ENCODE data around the gene ALPG. TPM values are rescaled to one million over a fixed set of nuclear protein-coding genes. Genes with fewer than 3 reads are reported as not detected.
A peak's percentile ranks its signal among the peaks of the same experiment; 100 is the strongest.

ALPG gene
- total RNA-seq, 5 donors from 2014 or later (not counting 1 experiment from before 2014, with no cell fraction given), result 0.15 TPM; not detected in 4

GRCh38 chr2:232418466-232419244 is 12.0 kb downstream of the ALPG start:
- Histone ChIP-seq H3K9me3 (no peaks in the 10 kb centered on the region), H3K4me1 (ENCODE audit: control insufficient read depth in 1 of 2, extremely low read depth in 1 of 2, insufficient read depth in 2 of 2, low read length in 2 of 2) (peaks cover 4 to 25% of the 10 kb centered on the region in 2 experiments), H3K27me3 (replicated peaks in 1 of 2; ENCODE audit: control insufficient read depth in 2 of 2, extremely low read depth in 1 of 2, insufficient read depth in 2 of 2, low read length in 1 of 2) (peaks cover 4 to 80% of the 10 kb centered on the region in 2 experiments), H3K27ac (ENCODE audit: low read length) (no peak overlapping the region), H3K4me3 (ENCODE audit: control insufficient read depth in 1 of 2, extremely low read depth in 1 of 2, low read length in 1 of 2) (no peak overlapping the region), H3K36me3 (ENCODE audit: control insufficient read depth in 2 of 2, extremely low read depth in 1 of 2, insufficient read depth in 1 of 2, low read length in 1 of 2) (no peaks in the 10 kb centered on the region)
- Mint-ChIP-seq H3K27ac (no peak overlapping the region), H3K27me3 (peaks cover 25 to 62% of the 10 kb centered on the region in 2 donors), H3K4me3 (peak overlapping the region; percentile 42 to 72 (median 50)), H3K9me3 (peaks cover 0 to 4% (median 0%) of the 10 kb centered on the region in 3 donors), H3K36me3 (no peaks in the 10 kb centered on the region), H3K4me1 (peaks cover 4 to 20% (median 13%) of the 10 kb centered on the region in 3 donors)
- ChIA-PET POLR2A (no interaction called here), CTCF (interaction anchor here in 1 of 2 donors (0.7 kb wide), 1 partner anchor 8 kb away, joined by 3 read pairs; no protein-coding TSS in a partner anchor)
- DNase-seq (peak in 1 of 35 experiments; percentile 12), ATAC-seq (replicated peaks in 1 of 4) (no peak)
- WGBS (ENCODE audit: insufficient coverage), result 4% methylated on average over 49 of the region's 49 CpGs

DNA sequence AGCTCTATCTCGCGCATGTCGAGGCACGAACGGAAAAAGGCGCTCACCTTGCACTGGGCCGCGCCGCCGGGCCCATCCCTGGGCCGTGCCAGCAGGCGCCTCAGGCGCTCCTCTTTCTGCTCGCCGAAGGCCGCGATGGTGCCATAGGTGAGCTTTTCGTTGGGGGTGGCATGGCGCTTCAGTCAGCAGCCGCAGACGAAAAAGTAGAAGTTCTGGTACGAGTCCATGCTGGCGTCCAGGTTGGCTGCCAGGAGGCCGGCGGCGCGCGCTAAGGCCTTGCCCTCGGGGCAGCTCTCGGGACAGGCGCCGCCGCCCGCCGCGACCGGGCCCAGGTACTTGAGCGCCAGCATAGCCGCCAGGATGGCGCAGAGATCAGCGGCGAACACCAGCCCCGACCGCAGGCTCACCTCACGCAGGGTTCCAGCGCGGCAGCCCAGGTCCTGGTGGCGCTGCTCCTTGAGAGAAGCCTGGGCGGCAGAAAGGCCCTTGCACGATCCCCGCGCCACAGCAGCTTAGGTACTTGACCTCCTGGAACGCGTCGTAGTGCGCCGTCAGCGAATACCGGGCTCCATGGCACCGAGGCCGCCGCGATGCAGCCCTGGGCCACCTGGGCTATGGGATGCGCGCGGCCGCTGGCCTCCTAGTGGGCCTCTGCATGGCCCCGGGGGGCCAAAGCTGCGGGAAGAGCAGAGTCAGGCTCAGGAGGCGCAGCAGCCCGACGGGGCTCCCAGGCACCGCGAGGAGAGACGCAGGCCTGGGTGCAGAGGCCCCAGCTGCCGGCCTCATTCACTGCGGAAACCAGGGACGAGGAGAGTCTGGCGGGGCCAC is 12.8 kb downstream of the ALPG start:
- Histone ChIP-seq H3K27me3 (replicated peaks in 1 of 2; ENCODE audit: control insufficient read depth in 2 of 2, extremely low read depth in 1 of 2, insufficient read depth in 2 of 2, low read length in 1 of 2) (peaks cover 4 to 76% of the 10 kb centered on the region in 2 experiments), H3K4me1 (ENCODE audit: control insufficient read depth in 1 of 2, extremely low read depth in 1 of 2, insufficient read depth in 2 of 2, low read length in 2 of 2) (peaks cover 4 to 25% of the 10 kb centered on the region in 2 experiments), H3K9me3 (no peaks in the 10 kb centered on the region), H3K36me3 (ENCODE audit: control insufficient read depth in 2 of 2, extremely low read depth in 1 of 2, insufficient read depth in 1 of 2, low read length in 1 of 2) (no peaks in the 10 kb centered on the region), H3K4me3 (ENCODE audit: control insufficient read depth in 1 of 2, extremely low read depth in 1 of 2, low read length in 1 of 2) (no peak overlapping the region), H3K27ac (ENCODE audit: low read length) (no peak overlapping the region)
- 22% methylated on average over 73 of the region's 79 CpGs for WGBS (ENCODE audit: insufficient coverage)
- H3K4me3 Mint-ChIP-seq, result peak overlapping the region in 2 of 3 donors; percentile 50 to 72
- ChIA-PET CTCF (no interaction called here), POLR2A (no interaction called here)
- peaks cover 4 to 19% (median 13%) of the 10 kb centered on the region in 3 donors for H3K4me1 Mint-ChIP-seq
- ATAC-seq (replicated peaks in 1 of 4), result no peak
- DNase-seq, result no peak
- H3K27ac Mint-ChIP-seq, result no peak overlapping the region
- H3K9me3 Mint-ChIP-seq, result peaks cover 0 to 4% (median 0%) of the 10 kb centered on the region in 3 donors
- H3K27me3 Mint-ChIP-seq, result peaks cover 25 to 64% of the 10 kb centered on the region in 2 donors
- H3K36me3 Mint-ChIP-seq, result no peaks in the 10 kb centered on the region

- Histone ChIP-seq H3K4me1 (ENCODE audit: control insufficient read depth in 1 of 2, extremely low read depth in 1 of 2, insufficient read depth in 2 of 2, low read length in 2 of 2) (peaks cover 4 to 25% of the 10 kb centered on the region in 2 experiments), H3K4me3 (ENCODE audit: control insufficient read depth in 1 of 2, extremely low read depth in 1 of 2, low read length in 1 of 2) (peak overlapping the region in 1 of 2 donors; percentile 32), H3K36me3 (ENCODE audit: control insufficient read depth in 2 of 2, extremely low read depth in 1 of 2, insufficient read depth in 1 of 2, low read length in 1 of 2) (no peaks in the 10 kb centered on the region), H3K9me3 (no peaks in the 10 kb centered on the region), H3K27ac (ENCODE audit: low read length) (no peak overlapping the region), H3K27me3 (replicated peaks in 1 of 2; ENCODE audit: control insufficient read depth in 2 of 2, extremely low read depth in 1 of 2, insufficient read depth in 2 of 2, low read length in 1 of 2) (peaks cover 4 to 74% of the 10 kb centered on the region in 2 experiments)
- peaks cover 0 to 4% (median 0%) of the 10 kb centered on the region in 3 donors for H3K9me3 Mint-ChIP-seq
- H3K36me3 Mint-ChIP-seq, result no peaks in the 10 kb centered on the region
- DNase-seq, result no peak
- WGBS (ENCODE audit: insufficient coverage), result 22% methylated on average over 15 of the region's 22 CpGs
- peaks cover 4 to 19% (median 13%) of the 10 kb centered on the region in 3 donors for H3K4me1 Mint-ChIP-seq
- H3K27me3 Mint-ChIP-seq, result peaks cover 28 to 64% of the 10 kb centered on the region in 2 donors
- POLR2A ChIA-PET, result no interaction called here
- H3K27ac Mint-ChIP-seq, result no peak overlapping the region
- H3K4me3 Mint-ChIP-seq, result peak overlapping the region in 2 of 3 donors; percentile 52 to 72
- CTCF ChIA-PET, result no interaction called here
- no peak for ATAC-seq (replicated peaks in 1 of 4)
Measured at GRCh38 chr2:232420073-232420454, 13.4 kb downstream of the ALPG start.

GRCh38 chr2:232420463-232421188 is 14.0 kb downstream of the ALPG start:
- CTCF ChIA-PET, result no interaction called here
- H3K27me3 Mint-ChIP-seq, result peaks cover 31 to 66% of the 10 kb centered on the region in 2 donors
- peak overlapping the region; percentile 37 to 72 (median 52) for H3K4me3 Mint-ChIP-seq

GRCh38 chr2:232421189-232421785 is 14.6 kb downstream of the ALPG start:
- Histone ChIP-seq H3K36me3 (ENCODE audit: control insufficient read depth in 2 of 2, extremely low read depth in 1 of 2, insufficient read depth in 1 of 2, low read length in 1 of 2) (no peaks in the 10 kb centered on the region), H3K27ac (ENCODE audit: low read length) (no peak overlapping the region), H3K9me3 (no peaks in the 10 kb centered on the region), H3K4me3 (ENCODE audit: control insufficient read depth in 1 of 2, extremely low read depth in 1 of 2, low read length in 1 of 2) (peak overlapping the region in 1 of 2 donors; percentile 75), H3K27me3 (replicated peaks in 1 of 2; ENCODE audit: control insufficient read depth in 2 of 2, extremely low read depth in 1 of 2, insufficient read depth in 2 of 2, low read length in 1 of 2) (peaks cover 4 to 62% of the 10 kb centered on the region in 2 experiments), H3K4me1 (ENCODE audit: control insufficient read depth in 1 of 2, extremely low read depth in 1 of 2, insufficient read depth in 2 of 2, low read length in 2 of 2) (peaks cover 4 to 25% of the 10 kb centered on the region in 2 experiments)
- H3K27ac Mint-ChIP-seq, result no peak overlapping the region
- H3K4me3 Mint-ChIP-seq, result peak overlapping the region in 1 of 3 donors; percentile 70
- CTCF ChIA-PET, result no interaction called here
- DNase-seq (no peak), ATAC-seq (replicated peaks in 1 of 4) (no peak)
- WGBS (ENCODE audit: insufficient coverage), result 36% methylated on average over 19 of the region's 22 CpGs
- no peaks in the 10 kb centered on the region for H3K36me3 Mint-ChIP-seq
- POLR2A ChIA-PET, result no interaction called here
- H3K27me3 Mint-ChIP-seq, result peaks cover 27 to 59% of the 10 kb centered on the region in 2 donors
- peaks cover 0 to 4% (median 0%) of the 10 kb centered on the region in 3 donors for H3K9me3 Mint-ChIP-seq
- H3K4me1 Mint-ChIP-seq, result peaks cover 4 to 19% (median 13%) of the 10 kb centered on the region in 3 donors

More at GRCh38 chr2:232420463-232421188, 14.0 kb downstream of the ALPG start:
- WGBS (ENCODE audit: insufficient coverage), result 3% methylated on average over 79 of the region's 79 CpGs
- peaks cover 4 to 25% of the 10 kb centered on the region in 2 experiments for H3K4me1 ChIP-seq (ENCODE audit: control insufficient read depth in 1 of 2, extremely low read depth in 1 of 2, insufficient read depth in 2 of 2, low read length in 2 of 2)
- H3K4me1 Mint-ChIP-seq, result peaks cover 4 to 19% (median 13%) of the 10 kb centered on the region in 3 donors
- no peak overlapping the region for H3K27ac ChIP-seq (ENCODE audit: low read length)
- peaks cover 4 to 68% of the 10 kb centered on the region in 2 experiments for H3K27me3 ChIP-seq (replicated peaks in 1 of 2; ENCODE audit: control insufficient read depth in 2 of 2, extremely low read depth in 1 of 2, insufficient read depth in 2 of 2, low read length in 1 of 2)
- no peaks in the 10 kb centered on the region for H3K36me3 ChIP-seq (ENCODE audit: control insufficient read depth in 2 of 2, extremely low read depth in 1 of 2, insufficient read depth in 1 of 2, low read length in 1 of 2)
- ATAC-seq (replicated peaks in 1 of 4) (peak; percentile 46 to 82 (median 80)), DNase-seq (peak in 16 of 35 experiments; percentile 4 to 47 (median 16))
- H3K27ac Mint-ChIP-seq, result no peak overlapping the region
- H3K9me3 ChIP-seq, result no peaks in the 10 kb centered on the region
- H3K36me3 Mint-ChIP-seq, result no peaks in the 10 kb centered on the region
- POLR2A ChIA-PET, result no interaction called here
- peak overlapping the region in 1 of 2 donors; percentile 75 for H3K4me3 ChIP-seq (ENCODE audit: control insufficient read depth in 1 of 2, extremely low read depth in 1 of 2, low read length in 1 of 2)
- H3K9me3 Mint-ChIP-seq, result peaks cover 0 to 4% (median 0%) of the 10 kb centered on the region in 3 donors
